SK-N-MC (cell line): ENCODE results near the gene LRPAP1.

Experiments
- EZH2 ChIP-seq: fragments of 200-600 bp; sonication (generic); IDR thresholded peaks from one replicate; pipeline ENCODE4 v1.6.1; 2017; ENCODE audit warnings: antibody characterized with exemption
- POLR2AphosphoS5 ChIP-seq: IDR thresholded peaks from 2 replicates; pipeline ENCODE4 v1.6.1; 2012; ENCODE audit warnings: mild to moderate bottlenecking, low read depth, low read length, borderline replicate concordance

DNA sequence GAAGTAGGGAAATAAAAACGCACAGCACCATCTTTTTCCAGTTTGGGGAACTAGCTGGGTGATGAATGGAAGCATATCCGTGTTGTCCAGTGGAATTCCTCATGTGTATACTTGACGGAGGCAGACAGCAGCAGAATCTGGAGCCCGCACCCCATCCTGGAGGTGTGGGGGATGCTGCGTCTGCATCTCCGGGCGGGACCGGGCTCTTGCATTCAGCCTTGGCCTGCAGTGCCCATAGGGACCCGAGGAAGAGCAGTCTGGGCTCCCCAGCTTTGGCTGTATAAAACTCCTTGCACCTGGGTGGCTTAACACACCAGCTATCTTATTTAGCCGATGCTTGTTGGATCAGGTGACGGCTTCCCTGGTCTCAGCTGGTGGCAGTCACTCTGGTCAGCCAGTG, 39.7 kb upstream of the LRPAP1 start:
- TF ChIP-seq POLR2AphosphoS5: no peak
- TF ChIP-seq EZH2: no peak
